Measurements from ENCODE around the gene TRAP1. TPM values are rescaled to one million over a fixed set of nuclear protein-coding genes. Genes with fewer than 3 reads are reported as not detected.

The TRAP1 gene
- total RNA-seq, 2 experiments from 2014 or later, result 185 to 242 TPM

DNA sequence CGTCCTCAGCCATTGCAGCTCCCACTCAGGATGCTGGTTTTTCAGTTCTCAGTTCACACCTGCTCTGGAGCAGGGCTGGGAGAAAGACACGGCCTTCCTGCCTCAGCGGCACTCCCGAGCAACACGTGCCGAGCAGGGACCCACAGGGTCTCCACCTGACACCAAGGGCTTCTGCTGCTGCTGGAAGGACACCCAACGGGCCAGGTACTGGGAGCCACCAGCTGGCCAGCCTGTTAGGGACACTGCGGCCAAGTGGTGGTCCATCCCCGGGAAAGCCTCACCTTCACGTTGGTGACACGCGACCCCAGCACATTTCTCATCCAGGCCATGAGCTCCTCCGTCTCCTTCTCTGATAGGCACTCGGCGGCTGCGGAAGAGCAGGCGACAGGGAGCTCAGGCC is 54.7 kb downstream of the TRAP1 start:
- H3K36me3 ChIP-seq (ENCODE audit: insufficient read depth, low read length), result peaks cover 93% of the 10 kb centered on the region
- intact Hi-C loops (cut with micrococcal nuclease; ENCODE audit: unreplicated experiment), result no loop called here
- CTCF ChIA-PET (ENCODE audit: unreplicated experiment), result no interaction called here
- no peaks in the 10 kb centered on the region for H3K9me2 ChIP-seq (ENCODE audit: insufficient read depth, low read length)
- no peak overlapping the region for H2AFZ ChIP-seq (ENCODE audit: low read length)
- H4K20me1 ChIP-seq (ENCODE audit: insufficient read depth, low read length), result no peaks in the 10 kb centered on the region
- POLR2A ChIA-PET, result no interaction called here
- no peak overlapping the region for H3K4me3 ChIP-seq (ENCODE audit: low read depth, low read length, poor library complexity, severe bottlenecking)
- H3K9me3 ChIP-seq (ENCODE audit: low read length), result no peaks in the 10 kb centered on the region
- peaks cover 12% of the 10 kb centered on the region for H3K4me1 ChIP-seq (ENCODE audit: insufficient read depth, low read length, poor library complexity, severe bottlenecking)
- no TSS peak for BruUV-seq (replicated peaks)
- no peak for TF ChIP-seq EZH2phosphoT487 (IDR thresholded peaks at IDR 0.05; ENCODE audit: borderline replicate concordance, low read depth, low read length)
- TF ChIP-seq, protein P1, sequence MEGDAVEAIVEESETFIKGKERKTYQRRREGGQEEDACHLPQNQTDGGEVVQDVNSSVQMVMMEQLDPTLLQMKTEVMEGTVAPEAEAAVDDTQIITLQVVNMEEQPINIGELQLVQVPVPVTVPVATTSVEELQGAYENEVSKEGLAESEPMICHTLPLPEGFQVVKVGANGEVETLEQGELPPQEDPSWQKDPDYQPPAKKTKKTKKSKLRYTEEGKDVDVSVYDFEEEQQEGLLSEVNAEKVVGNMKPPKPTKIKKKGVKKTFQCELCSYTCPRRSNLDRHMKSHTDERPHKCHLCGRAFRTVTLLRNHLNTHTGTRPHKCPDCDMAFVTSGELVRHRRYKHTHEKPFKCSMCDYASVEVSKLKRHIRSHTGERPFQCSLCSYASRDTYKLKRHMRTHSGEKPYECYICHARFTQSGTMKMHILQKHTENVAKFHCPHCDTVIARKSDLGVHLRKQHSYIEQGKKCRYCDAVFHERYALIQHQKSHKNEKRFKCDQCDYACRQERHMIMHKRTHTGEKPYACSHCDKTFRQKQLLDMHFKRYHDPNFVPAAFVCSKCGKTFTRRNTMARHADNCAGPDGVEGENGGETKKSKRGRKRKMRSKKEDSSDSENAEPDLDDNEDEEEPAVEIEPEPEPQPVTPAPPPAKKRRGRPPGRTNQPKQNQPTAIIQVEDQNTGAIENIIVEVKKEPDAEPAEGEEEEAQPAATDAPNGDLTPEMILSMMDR (conservative IDR thresholded peaks at IDR 0.05; ENCODE audit: low read length), result no peak
- DNase-seq (ENCODE audit: low spot score), result no peak
- H3K4me2 ChIP-seq (ENCODE audit: low read length), result no peak overlapping the region
- H3K27ac ChIP-seq (ENCODE audit: low read depth, low read length, poor library complexity, severe bottlenecking), result no peak overlapping the region
- H3K79me2 ChIP-seq (ENCODE audit: insufficient read depth, low read depth, low read length), result no peaks in the 10 kb centered on the region

DNA sequence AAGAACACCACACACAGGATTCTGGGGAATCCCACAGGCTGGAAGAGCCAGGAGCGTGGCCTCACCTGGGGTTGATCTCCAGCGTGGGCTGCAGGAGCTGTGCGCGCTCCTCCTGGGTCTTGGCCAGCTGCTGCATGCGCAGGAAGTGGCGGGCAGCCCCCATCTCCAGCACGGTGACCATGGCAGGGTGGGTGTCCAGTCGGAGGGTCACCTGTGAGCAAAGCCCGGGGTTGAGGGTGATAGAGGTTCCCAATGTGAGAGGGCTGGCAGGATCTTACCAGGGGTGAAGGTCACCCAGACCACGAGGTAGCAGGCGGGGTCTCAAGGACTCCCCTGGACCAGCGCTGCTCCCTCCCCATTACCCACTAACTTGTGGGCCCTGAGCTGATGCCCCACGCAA is 55.4 kb downstream of the TRAP1 start:
- BruUV-seq (replicated peaks), result no TSS peak
- H3K9me3 ChIP-seq (ENCODE audit: low read length), result no peaks in the 10 kb centered on the region
- no peak overlapping the region for H3K4me3 ChIP-seq (ENCODE audit: low read depth, low read length, poor library complexity, severe bottlenecking)
- DNase-seq (ENCODE audit: low spot score), result no peak
- H2AFZ ChIP-seq (ENCODE audit: low read length), result no peak overlapping the region
- no peak for TF ChIP-seq EZH2phosphoT487 (IDR thresholded peaks at IDR 0.05; ENCODE audit: borderline replicate concordance, low read depth, low read length)
- TF ChIP-seq, protein P1 (conservative IDR thresholded peaks at IDR 0.05; ENCODE audit: low read length), result no peak
- intact Hi-C loops (cut with micrococcal nuclease; ENCODE audit: unreplicated experiment), result no loop called here
- H3K4me1 ChIP-seq (ENCODE audit: insufficient read depth, low read length, poor library complexity, severe bottlenecking), result peaks cover 12% of the 10 kb centered on the region
- no peak overlapping the region for H3K27ac ChIP-seq (ENCODE audit: low read depth, low read length, poor library complexity, severe bottlenecking)
- H3K36me3 ChIP-seq (ENCODE audit: insufficient read depth, low read length), result peaks cover 99% of the 10 kb centered on the region
- H3K9me2 ChIP-seq (ENCODE audit: insufficient read depth, low read length), result no peaks in the 10 kb centered on the region
- no peaks in the 10 kb centered on the region for H3K79me2 ChIP-seq (ENCODE audit: insufficient read depth, low read depth, low read length)
- H3K4me2 ChIP-seq (ENCODE audit: low read length), result no peak overlapping the region
- ChIA-PET CTCF (ENCODE audit: unreplicated experiment) (no interaction called here), POLR2A (no interaction called here)
- no peaks in the 10 kb centered on the region for H4K20me1 ChIP-seq (ENCODE audit: insufficient read depth, low read length)

DNA sequence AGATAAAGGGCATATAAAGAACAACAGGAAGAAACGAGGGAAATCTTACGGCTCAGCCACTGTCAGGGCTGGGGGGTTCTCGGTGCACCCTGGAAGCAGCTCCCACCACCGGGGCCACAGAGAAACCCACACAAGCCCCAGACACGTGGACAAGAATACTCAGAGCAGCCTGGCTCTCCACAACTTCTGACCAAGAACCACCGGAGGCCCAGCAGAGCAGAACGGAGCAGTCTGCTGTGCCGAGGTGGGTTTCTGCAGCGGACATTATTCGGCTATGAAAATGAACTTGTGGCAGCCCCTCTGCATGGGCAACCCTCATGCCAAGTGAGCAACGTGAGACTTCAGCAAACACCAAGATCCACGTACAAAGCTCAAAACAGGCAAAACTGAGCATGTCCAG is 56.0 kb downstream of the TRAP1 start:
- no peak overlapping the region for H3K27ac ChIP-seq (ENCODE audit: low read depth, low read length, poor library complexity, severe bottlenecking)
- no peaks in the 10 kb centered on the region for H4K20me1 ChIP-seq (ENCODE audit: insufficient read depth, low read length)
- ChIA-PET CTCF (ENCODE audit: unreplicated experiment) (no interaction called here), POLR2A (no interaction called here)
- peaks cover 98% of the 10 kb centered on the region for H3K36me3 ChIP-seq (ENCODE audit: insufficient read depth, low read length)
- no peak overlapping the region for H3K4me2 ChIP-seq (ENCODE audit: low read length)
- DNase-seq (ENCODE audit: low spot score), result no peak
- TF ChIP-seq, protein P1 (conservative IDR thresholded peaks at IDR 0.05; ENCODE audit: low read length), result no peak
- no peak for TF ChIP-seq EZH2phosphoT487 (IDR thresholded peaks at IDR 0.05; ENCODE audit: borderline replicate concordance, low read depth, low read length)
- BruUV-seq (replicated peaks), result no TSS peak
- H3K4me3 ChIP-seq (ENCODE audit: low read depth, low read length, poor library complexity, severe bottlenecking), result no peak overlapping the region
- H3K9me2 ChIP-seq (ENCODE audit: insufficient read depth, low read length), result no peaks in the 10 kb centered on the region
- no peaks in the 10 kb centered on the region for H3K9me3 ChIP-seq (ENCODE audit: low read length)
- intact Hi-C loops (cut with micrococcal nuclease; ENCODE audit: unreplicated experiment), result no loop called here
- H2AFZ ChIP-seq (ENCODE audit: low read length), result no peak overlapping the region
- H3K79me2 ChIP-seq (ENCODE audit: insufficient read depth, low read depth, low read length), result no peaks in the 10 kb centered on the region
- H3K4me1 ChIP-seq (ENCODE audit: insufficient read depth, low read length, poor library complexity, severe bottlenecking), result peaks cover 10% of the 10 kb centered on the region

All from OCI-LY7 (cell line).